Erythroblast (primary cell): Measurements from ENCODE around the gene ATP7A.

Source experiments
- GATA1 ChIP-seq: IDR thresholded peaks from 2 replicates; pipeline ENCODE4 v1.6.1; 2011; ENCODE audit warnings: low read depth, mild to moderate bottlenecking, control low read depth, low read length, moderate library complexity
- POLR2A ChIP-seq: IDR thresholded peaks from 2 replicates; pipeline ENCODE4 v1.6.1; 2011; ENCODE audit warnings: mild to moderate bottlenecking, low read length

DNA sequence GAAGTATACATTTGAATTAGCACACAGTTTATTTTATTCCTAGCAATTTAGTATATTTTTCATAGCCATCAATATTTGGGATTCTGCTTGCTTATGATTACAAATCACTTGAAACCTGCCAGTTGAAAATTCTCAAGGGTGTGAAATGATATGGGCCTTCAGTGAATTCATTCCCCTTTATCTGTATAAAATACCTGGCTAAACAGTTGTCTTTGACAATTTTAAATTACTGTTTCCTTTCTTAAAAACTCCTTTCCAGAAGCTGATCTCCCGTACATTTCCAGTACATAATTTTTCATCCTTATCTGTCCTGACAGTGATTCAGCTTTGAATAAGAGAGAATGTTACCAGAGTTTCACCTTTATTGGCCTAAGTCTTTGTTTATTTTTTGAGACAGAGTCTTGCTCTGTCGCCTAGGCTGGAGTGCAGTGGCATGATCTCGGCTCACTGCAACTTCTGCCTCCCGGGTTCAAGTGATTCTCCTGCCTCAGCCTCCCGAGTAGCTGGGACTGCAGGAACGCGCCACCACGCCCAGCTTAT is 13.9 kb downstream of the ATP7A start:
- TF ChIP-seq POLR2A (no peak), GATA1 (no peak)
